ENCODE data around the gene SEL1L. TPM values are rescaled to one million over a fixed set of nuclear protein-coding genes. Genes with fewer than 3 reads are reported as not detected.
"Not testable (repeated sequence)": the region's sequence is repeated elsewhere in the genome, so short reads cannot be mapped to it uniquely, and the experiment has no call there.

SEL1L gene
- total and polyA plus RNA-seq, 2 donors (not counting 3 experiments of a cell fraction or from before 2014, with no cell fraction given) = 15.0 to 95.0 TPM

GRCh38 chr14:81465507-81466228, 68.0 kb downstream of the SEL1L start:
- ChIA-PET CTCF (interaction anchor here (0.9 to 4.1 kb wide), 7 partner anchors 10 to 469 kb away, joined by 3 to 75 read pairs (median 4); no protein-coding TSS in a partner anchor), POLR2A (no interaction called here)
- Histone ChIP-seq H2AFZ (ENCODE audit: low read depth, low read length) (no peak overlapping the region), H3K27me3 (ENCODE audit: control insufficient read depth in 2 of 2, insufficient read depth in 2 of 2, low read length in 2 of 2) (no peaks in the 10 kb centered on the region), H3K9ac (replicated peaks; ENCODE audit: extremely low read depth, insufficient read depth, low read length) (no peak overlapping the region), H4K20me1 (replicated peaks; ENCODE audit: control insufficient read depth, extremely low read depth, insufficient read depth, low read length) (no peaks in the 10 kb centered on the region), H3K4me2 (ENCODE audit: insufficient read depth, low read length) (no peak overlapping the region), H3K9me1 (replicated peaks; ENCODE audit: control insufficient read depth, extremely low read depth, insufficient read depth, low read length) (no peaks in the 10 kb centered on the region), H3K79me2 (ENCODE audit: control insufficient read depth, insufficient read depth, low read length) (no peaks in the 10 kb centered on the region), H3K9me3 (replicated peaks; ENCODE audit: control insufficient read depth, insufficient read depth, low read length) (no peaks in the 10 kb centered on the region), H3K4me3 (replicated peaks in 1 of 3; ENCODE audit: insufficient read depth in 1 of 3, low read depth in 1 of 3, low read length in 3 of 3) (no peak overlapping the region), H3K27ac (ENCODE audit: insufficient read depth, low read depth, low read length) (no peak overlapping the region), H3K4me1 (ENCODE audit: control insufficient read depth, extremely low read depth, insufficient read depth, low read length) (no peaks in the 10 kb centered on the region), H3K36me3 (ENCODE audit: control insufficient read depth in 2 of 2, extremely low read depth in 1 of 2, insufficient read depth in 2 of 2, low read length in 2 of 2) (no peaks in the 10 kb centered on the region)
- no peak for FAIRE-seq
- TF ChIP-seq POLR2A (IDR thresholded peaks at IDR 0.05; ENCODE audit: low read depth, low read length) (no peak), EZH2 (IDR thresholded peaks at IDR 0.05; ENCODE audit: borderline replicate concordance, low read depth, low read length, severe bottlenecking) (no peak), GATA2 (IDR thresholded peaks at IDR 0.05; ENCODE audit: insufficient read depth, insufficient read length, low read depth, low read length) (no peak), CTCF (IDR thresholded peaks at IDR 0.05; ENCODE audit: extremely low read depth in 1 of 2, insufficient read depth in 1 of 2, low read depth in 1 of 2, low read length in 2 of 2) (no peak), MAX (IDR thresholded peaks at IDR 0.05; ENCODE audit: insufficient read depth, insufficient read length) (no peak), FOS (IDR thresholded peaks at IDR 0.05; ENCODE audit: borderline replicate concordance, insufficient read depth, low read length) (no peak), JUN (IDR thresholded peaks at IDR 0.05; ENCODE audit: borderline replicate concordance, insufficient read depth, insufficient read length, low read depth) (no peak)
- no TSS peak for BruUV-seq (replicated peaks)
- intact Hi-C loops (cut with micrococcal nuclease) = no loop called here
- DNase-seq (ENCODE audit: low read depth, low spot score) = no peak
- dilution Hi-C loops (cut with MboI; ENCODE audit: extremely low pct_ligation_motif_present, low sequenced_read_pairs) = no loop called here

GRCh38 chr14:81465003-81465392, 68.7 kb downstream of the SEL1L start:
- H3K27ac ChIP-seq (ENCODE audit: insufficient read depth, low read depth, low read length); BruUV-seq (replicated peaks); H3K79me2 ChIP-seq (ENCODE audit: control insufficient read depth, insufficient read depth, low read length); dilution Hi-C loops (cut with MboI; ENCODE audit: extremely low pct_ligation_motif_present, low sequenced_read_pairs); H3K9me1 ChIP-seq (replicated peaks; ENCODE audit: control insufficient read depth, extremely low read depth, insufficient read depth, low read length); H4K20me1 ChIP-seq (replicated peaks; ENCODE audit: control insufficient read depth, extremely low read depth, insufficient read depth, low read length); intact Hi-C loops (cut with micrococcal nuclease); DNase-seq (ENCODE audit: low read depth, low spot score); H3K4me1 ChIP-seq (ENCODE audit: control insufficient read depth, extremely low read depth, insufficient read depth, low read length); H3K9me3 ChIP-seq (replicated peaks; ENCODE audit: control insufficient read depth, insufficient read depth, low read length); H3K27me3 ChIP-seq (ENCODE audit: control insufficient read depth in 2 of 2, insufficient read depth in 2 of 2, low read length in 2 of 2); H3K36me3 ChIP-seq (ENCODE audit: control insufficient read depth in 2 of 2, extremely low read depth in 1 of 2, insufficient read depth in 2 of 2, low read length in 2 of 2); FAIRE-seq: not testable (repeated sequence)
- ChIA-PET CTCF (interaction anchor here (0.7 to 4.1 kb wide), 23 partner anchors 8 to 516 kb away, joined by 3 to 75 read pairs (median 5); partner anchors contain the start of gene SEL1L), POLR2A (interaction anchor here (0.6 kb wide), 1 partner anchor 246 kb away, joined by 4 read pairs; no protein-coding TSS in a partner anchor)
- H3K4me2 ChIP-seq (ENCODE audit: insufficient read depth, low read length) = peak overlapping the region; percentile 88
- peak overlapping the region; percentile 38 to 86 (median 41) for H3K4me3 ChIP-seq (replicated peaks in 1 of 3; ENCODE audit: insufficient read depth in 1 of 3, low read depth in 1 of 3, low read length in 3 of 3)
- peak overlapping the region; percentile 25 for H3K9ac ChIP-seq (replicated peaks; ENCODE audit: extremely low read depth, insufficient read depth, low read length)
- peak overlapping the region; percentile 88 for H2AFZ ChIP-seq (ENCODE audit: low read depth, low read length)

Data from endothelial cell of umbilical vein (primary cell).